ENCODE data around the gene ESYT2. TPM values are rescaled to one million over a fixed set of nuclear protein-coding genes. Genes with fewer than 3 reads are reported as not detected.

ESYT2 gene
- polyA plus RNA-seq, 1 of the 3 experiments (the other 2 are of a cell fraction): 34.2 TPM

GRCh38 chr7:158731761-158732160 is 97.5 kb downstream of the ESYT2 start:
- WGBS (ENCODE audit: low lambda C conversion rate): 96% methylated on average over 6 of the region's 6 CpGs
- H2AFZ ChIP-seq (ENCODE audit: low read depth): no peak overlapping the region
- H3F3A ChIP-seq (replicated peaks; ENCODE audit: insufficient read depth): peaks cover 7% of the 10 kb centered on the region
- H3K4me1 ChIP-seq (ENCODE audit: control insufficient read depth in 1 of 2, insufficient read depth in 2 of 2, low read depth in 1 of 2, low read length in 1 of 2): no peaks in the 10 kb centered on the region; a peak in 1 of 4 replicates
- no peaks in the 10 kb centered on the region for H4K20me1 ChIP-seq (ENCODE audit: insufficient read depth)
- H3K27ac ChIP-seq (ENCODE audit: low read depth in 2 of 2, low read length in 1 of 2): no peak overlapping the region
- H3K36me3 ChIP-seq (replicated peaks in 1 of 2; ENCODE audit: control insufficient read depth in 1 of 2, insufficient read depth in 2 of 2, low read length in 1 of 2): peaks cover 30 to 37% of the 10 kb centered on the region in 2 experiments
- POLR2A ChIA-PET: no interaction called here
- no peak overlapping the region for H3K4me2 ChIP-seq
- TF ChIP-seq TEAD4 (IDR thresholded peaks at IDR 0.05; ENCODE audit: borderline replicate concordance, insufficient read depth): no peak
- no peak for TF ChIP-seq POLR2AphosphoS5 (IDR thresholded peaks at IDR 0.05; ENCODE audit: low read depth, low read length)
- TF ChIP-seq USF1 (IDR thresholded peaks at IDR 0.05; ENCODE audit: borderline replicate concordance, low read depth): no peak
- no peak for TF ChIP-seq USF2 (IDR thresholded peaks at IDR 0.05; ENCODE audit: borderline replicate concordance, low read depth, low read length)
- no peak for TF ChIP-seq TCF12 (IDR thresholded peaks at IDR 0.05)
- TF ChIP-seq CHD2 (IDR thresholded peaks at IDR 0.05; ENCODE audit: low read length, partially characterized antibody): no peak
- TF ChIP-seq SIN3A (IDR thresholded peaks at IDR 0.05; ENCODE audit: borderline replicate concordance, low read depth, low read length): no peak
- no peak for TF ChIP-seq ELF1 (IDR thresholded peaks at IDR 0.05)
- H3K79me2 ChIP-seq (ENCODE audit: insufficient read depth): no peaks in the 10 kb centered on the region
- H3K9ac ChIP-seq: no peak overlapping the region
- H3K4me3 ChIP-seq (ENCODE audit: low read depth in 2 of 2, low read length in 1 of 2): no peak overlapping the region
- no peaks in the 10 kb centered on the region for H3K27me3 ChIP-seq (ENCODE audit: insufficient read depth)
- no peaks in the 10 kb centered on the region for H3K9me3 ChIP-seq
- DNase-seq: no peak
- CTCF ChIA-PET: interaction anchor here (1.3 to 1.7 kb wide), 2 partner anchors 9 to 22 kb away, joined by 3 read pairs; no protein-coding TSS in a partner anchor
- no peaks in the 10 kb centered on the region for H3K9me2 ChIP-seq

GRCh38 chr7:158730383-158731346 is 98.6 kb downstream of the ESYT2 start:
- ChIA-PET POLR2A (no interaction called here), CTCF (interaction anchor here (1.3 to 1.7 kb wide), 3 partner anchors 10 to 247 kb away, joined by 3 to 4 read pairs (median 3); no protein-coding TSS in a partner anchor)
- DNase-seq: no peak
- TF ChIP-seq YY1 (IDR thresholded peaks at IDR 0.05; ENCODE audit: low read depth): no peak
- no peak for TF ChIP-seq ELF1 (IDR thresholded peaks at IDR 0.05)
- TF ChIP-seq SIN3A (IDR thresholded peaks at IDR 0.05; ENCODE audit: borderline replicate concordance, low read depth, low read length): no peak
- TF ChIP-seq CHD2 (IDR thresholded peaks at IDR 0.05; ENCODE audit: low read length, partially characterized antibody): no peak
- no peak for TF ChIP-seq EZH2phosphoT487 (IDR thresholded peaks at IDR 0.05; ENCODE audit: borderline replicate concordance, low read depth)
- TF ChIP-seq JUND (IDR thresholded peaks at IDR 0.05): no peak
- no peak for TF ChIP-seq REST (IDR thresholded peaks at IDR 0.05; ENCODE audit: low read depth, low read length)
- no peak for TF ChIP-seq TEAD4 (IDR thresholded peaks at IDR 0.05; ENCODE audit: borderline replicate concordance, insufficient read depth)
- TF ChIP-seq NRF1 (IDR thresholded peaks at IDR 0.05; ENCODE audit: low read depth, low read length): no peak
- TF ChIP-seq TAF1 (IDR thresholded peaks at IDR 0.05; ENCODE audit: borderline replicate concordance, low read depth, low read length): no peak
- no peak for TF ChIP-seq NFIC (IDR thresholded peaks at IDR 0.05; ENCODE audit: borderline replicate concordance)
- TF ChIP-seq MEF2A (IDR thresholded peaks at IDR 0.05; ENCODE audit: borderline replicate concordance, low read depth): no peak
- no peak for TF ChIP-seq FOXJ3 (CRISPR knock-in tag; IDR thresholded peaks at IDR 0.05)
- no peak for TF ChIP-seq ZBTB33 (IDR thresholded peaks at IDR 0.05; ENCODE audit: borderline replicate concordance, low read depth)

More at GRCh38 chr7:158730383-158731346, 98.6 kb downstream of the ESYT2 start:
- Histone ChIP-seq H4K20me1 (ENCODE audit: insufficient read depth) (no peaks in the 10 kb centered on the region), H3K79me2 (ENCODE audit: insufficient read depth) (no peaks in the 10 kb centered on the region), H3K9me3 (no peaks in the 10 kb centered on the region), H3K4me1 (ENCODE audit: control insufficient read depth in 1 of 2, insufficient read depth in 2 of 2, low read depth in 1 of 2, low read length in 1 of 2) (no peaks in the 10 kb centered on the region), H3F3A (replicated peaks; ENCODE audit: insufficient read depth) (peaks cover 7% of the 10 kb centered on the region), H3K4me2 (no peak overlapping the region), H3K27me3 (ENCODE audit: insufficient read depth) (no peaks in the 10 kb centered on the region), H3K4me3 (ENCODE audit: low read depth in 2 of 2, low read length in 1 of 2) (no peak overlapping the region), H3K9me2 (no peaks in the 10 kb centered on the region), H2AFZ (ENCODE audit: low read depth) (no peak overlapping the region), H3K9ac (no peak overlapping the region), H3K27ac (ENCODE audit: low read depth in 2 of 2, low read length in 1 of 2) (no peak overlapping the region), H3K36me3 (replicated peaks in 1 of 2; ENCODE audit: control insufficient read depth in 1 of 2, insufficient read depth in 2 of 2, low read length in 1 of 2) (peaks cover 24 to 26% of the 10 kb centered on the region in 2 experiments)
- WGBS (ENCODE audit: low lambda C conversion rate): 92% methylated on average over 23 of the region's 23 CpGs

All from SK-N-SH (cell line).